ENCODE results near the gene PROK2.
A peak's percentile ranks its signal among the peaks of the same experiment; 100 is the strongest.

The PROK2 gene

GRCh38 chr3:71734881-71735280 is 50.1 kb downstream of the PROK2 start:
- DNase-seq = no peak

GRCh38 chr3:71733319-71733718 is 51.6 kb downstream of the PROK2 start:
- no peak for DNase-seq

GRCh38 chr3:71732637-71733036 is 52.3 kb downstream of the PROK2 start:
- no peak for DNase-seq

- DNase-seq = no peak
Observed at GRCh38 chr3:71728632-71729342, 56.2 kb downstream of the PROK2 start.

- no peak for DNase-seq
Observed at GRCh38 chr3:71726146-71726545, 58.8 kb downstream of the PROK2 start.

GRCh38 chr3:71725271-71725991 is 59.5 kb downstream of the PROK2 start, which contains the start of gene EIF4E3:
Gene EIF4E3 (minus strand): TSS chr3:71725402. CDS start chr3:71725367, 35 bp downstream.
- peak; percentile 75 for DNase-seq

- DNase-seq = peak; percentile 80
Observed at GRCh38 chr3:71724584-71725270, 60.2 kb downstream of the PROK2 start.

GRCh38 chr3:71724171-71724453 is 60.8 kb downstream of the PROK2 start:
- DNase-seq = no peak

GRCh38 chr3:71723452-71724170 is 61.3 kb downstream of the PROK2 start:
- no peak for DNase-seq

GRCh38 chr3:71722693-71723092 is 62.3 kb downstream of the PROK2 start:
- DNase-seq = no peak

Measured in right kidney (tissue), 1 donor.